Hepatocyte (in vitro differentiated cells): Measurements from ENCODE around the gene SLC22A31. TPM values are rescaled to one million over a fixed set of nuclear protein-coding genes. Genes with fewer than 3 reads are reported as not detected.

Experiments
- DNase-seq: peaks from one replicate; pipeline ENCODE4 v3.0.0-alpha.2; 2016; ENCODE audit warnings: low spot score
- H2AFZ ChIP-seq: fragments of 200-600 bp; sonication (generic); 2 replicates; pipeline ENCODE4 v1.6.0; 2016; ENCODE audit warnings: antibody characterized with exemption, mild to moderate bottlenecking
- H3K27ac ChIP-seq: fragments of 200-600 bp; sonication (generic); 2 replicates; pipeline ENCODE4 v1.5.1; 2016; ENCODE audit warnings: mild to moderate bottlenecking
- H3K27me3 ChIP-seq: fragments of 200-600 bp; sonication (generic); 2 replicates; pipeline ENCODE4 v1.6.1; 2016
- H3K36me3 ChIP-seq: fragments of 200-600 bp; sonication (generic); replicated peaks from 2 replicates; pipeline ENCODE4 v1.5.1; 2016; ENCODE audit warnings: low read depth; ENCODE audit not compliant: insufficient read depth
- H3K4me1 ChIP-seq: fragments of 200-600 bp; sonication (generic); 2 replicates; pipeline ENCODE4 v1.5.1; 2016; ENCODE audit warnings: mild to moderate bottlenecking, moderate library complexity; ENCODE audit not compliant: insufficient read depth
- H3K4me2 ChIP-seq: fragments of 200-600 bp; sonication (generic); 2 replicates; pipeline ENCODE4 v1.6.0; 2016
- H3K4me3 ChIP-seq: fragments of 200-600 bp; sonication (generic); 2 replicates; pipeline ENCODE4 v1.5.1; 2016; ENCODE audit warnings: mild to moderate bottlenecking
- H3K79me2 ChIP-seq: fragments of 200-600 bp; sonication (generic); 2 replicates; pipeline ENCODE4 v1.6.0; 2017; ENCODE audit warnings: mild to moderate bottlenecking
- H3K9me2 ChIP-seq: fragments of 200-600 bp; sonication (generic); replicated peaks from 2 replicates; pipeline ENCODE4 v1.6.0; 2017; ENCODE audit warnings: mild to moderate bottlenecking; ENCODE audit not compliant: insufficient read depth
- H3K9me3 ChIP-seq: fragments of 200-600 bp; sonication (generic); 2 replicates; pipeline ENCODE4 v1.5.1; 2016; ENCODE audit warnings: low read depth, mild to moderate bottlenecking
- H4K20me1 ChIP-seq: fragments of 200-600 bp; sonication (generic); 2 replicates; pipeline ENCODE4 v1.6.0; 2016; ENCODE audit warnings: mild to moderate bottlenecking; ENCODE audit not compliant: insufficient read depth, poor library complexity, severe bottlenecking
- EZH2 ChIP-seq: fragments of 200-600 bp; sonication (generic); IDR thresholded peaks from 2 replicates; pipeline ENCODE4 v1.6.1; 2016; ENCODE audit warnings: antibody characterized with exemption, mild to moderate bottlenecking, borderline replicate concordance
- EZH2phosphoT487 ChIP-seq: fragments of 200-600 bp; sonication (generic); IDR thresholded peaks from one replicate; pipeline ENCODE4 v1.6.1; 2018; ENCODE audit warnings: antibody characterized with exemption, mild to moderate bottlenecking, low read depth, moderate library complexity; ENCODE audit not compliant: unreplicated experiment, severe bottlenecking
- WGBS: methylation state at CpG from one replicate; pipeline ENCODE4 v1.1.6; 2016; ENCODE audit warnings: low lambda C conversion rate; ENCODE audit errors: missing lambda C conversion rate; 5-methylcytosine and 5-hydroxymethylcytosine counted together
- polyA plus RNA-seq: library from polyadenylated mRNA; unstranded; fragments of >200 nt; fragmentation: Nextera tagmentation; extraction: Ambion mirVana; gene quantifications from 2 replicates; pipeline ENCODE4 v1.2.1, GENCODE V29; 2016
- total RNA-seq: library from RNA; depleted of rRNA; stranded (reverse); fragments of >200 nt; gene quantifications from 2 replicates; pipeline ENCODE4 v1.2.3, GENCODE V29; 2014
- TF ChIP-seq, protein P1 (sequence below): fragments of 200-600 bp; sonication (generic); IDR thresholded peaks from 2 replicates; pipeline ENCODE4 v1.5.1; 2016; ENCODE audit warnings: antibody characterized with exemption, mild to moderate bottlenecking; ENCODE audit not compliant: poor library complexity

The SLC22A31 gene
- total and polyA plus RNA-seq, 2 experiments from 2014 or later: 1.4 to 1.6 TPM

DNA sequence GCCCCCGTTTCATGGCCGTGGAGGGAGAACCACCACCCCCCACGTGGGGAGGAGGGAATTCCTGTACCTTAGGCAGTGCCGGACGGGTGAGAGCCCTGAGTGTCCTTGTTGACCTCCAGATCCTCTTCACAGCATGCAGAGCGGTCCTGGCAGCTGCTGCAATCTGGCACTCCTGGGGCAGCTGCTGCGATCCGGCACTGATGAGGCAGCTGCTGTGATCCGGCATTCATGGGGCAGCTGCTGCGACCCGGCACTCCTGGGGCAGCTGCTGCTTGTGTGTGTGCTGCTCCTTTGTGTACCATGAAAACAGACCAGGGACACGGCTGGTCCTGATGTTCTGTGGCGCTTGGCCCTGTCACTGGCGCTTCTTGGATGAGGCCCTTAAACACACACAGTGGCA is 29.9 kb upstream of the SLC22A31 start:
- H4K20me1 ChIP-seq: no peaks in the 10 kb centered on the region
- H3K4me3 ChIP-seq: no peak overlapping the region
- no peaks in the 10 kb centered on the region for H3K27me3 ChIP-seq
- no peaks in the 10 kb centered on the region for H3K4me1 ChIP-seq
- DNase-seq: no peak
- H3K9me2 ChIP-seq: no peaks in the 10 kb centered on the region
- H3K4me2 ChIP-seq: no peak overlapping the region
- no peaks in the 10 kb centered on the region for H3K79me2 ChIP-seq
- peaks cover 4% of the 10 kb centered on the region for H3K9me3 ChIP-seq
- H3K27ac ChIP-seq: no peak overlapping the region
- TF ChIP-seq EZH2 (no peak), EZH2phosphoT487 (no peak)
- TF ChIP-seq, protein P1, sequence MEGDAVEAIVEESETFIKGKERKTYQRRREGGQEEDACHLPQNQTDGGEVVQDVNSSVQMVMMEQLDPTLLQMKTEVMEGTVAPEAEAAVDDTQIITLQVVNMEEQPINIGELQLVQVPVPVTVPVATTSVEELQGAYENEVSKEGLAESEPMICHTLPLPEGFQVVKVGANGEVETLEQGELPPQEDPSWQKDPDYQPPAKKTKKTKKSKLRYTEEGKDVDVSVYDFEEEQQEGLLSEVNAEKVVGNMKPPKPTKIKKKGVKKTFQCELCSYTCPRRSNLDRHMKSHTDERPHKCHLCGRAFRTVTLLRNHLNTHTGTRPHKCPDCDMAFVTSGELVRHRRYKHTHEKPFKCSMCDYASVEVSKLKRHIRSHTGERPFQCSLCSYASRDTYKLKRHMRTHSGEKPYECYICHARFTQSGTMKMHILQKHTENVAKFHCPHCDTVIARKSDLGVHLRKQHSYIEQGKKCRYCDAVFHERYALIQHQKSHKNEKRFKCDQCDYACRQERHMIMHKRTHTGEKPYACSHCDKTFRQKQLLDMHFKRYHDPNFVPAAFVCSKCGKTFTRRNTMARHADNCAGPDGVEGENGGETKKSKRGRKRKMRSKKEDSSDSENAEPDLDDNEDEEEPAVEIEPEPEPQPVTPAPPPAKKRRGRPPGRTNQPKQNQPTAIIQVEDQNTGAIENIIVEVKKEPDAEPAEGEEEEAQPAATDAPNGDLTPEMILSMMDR: no peak
- H3K36me3 ChIP-seq: peaks cover 11% of the 10 kb centered on the region
- no peak overlapping the region for H2AFZ ChIP-seq
- 99% methylated on average over 14 of the region's 14 CpGs for WGBS

DNA sequence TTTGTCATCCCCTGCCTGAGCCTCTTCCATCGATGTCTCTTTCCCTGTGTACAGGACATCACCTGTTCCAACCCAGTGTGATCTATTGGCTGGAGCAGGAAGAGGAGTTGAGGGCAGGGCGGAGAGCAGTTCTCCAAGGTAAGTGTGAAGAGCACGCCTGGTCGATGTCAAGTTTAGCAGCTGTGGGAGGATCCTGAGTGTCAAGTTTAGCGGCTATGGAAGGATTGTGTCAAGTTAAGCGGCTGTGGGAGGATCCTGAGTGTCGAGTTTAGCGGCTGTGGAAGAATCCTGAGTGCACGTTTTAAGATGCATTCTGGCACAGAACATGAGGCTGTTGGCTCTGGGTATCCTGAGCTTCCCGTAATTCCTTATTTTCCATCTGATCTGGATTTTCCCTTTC is 24.3 kb upstream of the SLC22A31 start:
- H4K20me1 ChIP-seq: no peaks in the 10 kb centered on the region
- peaks cover 11% of the 10 kb centered on the region for H3K36me3 ChIP-seq
- H3K27ac ChIP-seq: no peak overlapping the region
- H3K4me2 ChIP-seq: no peak overlapping the region
- TF ChIP-seq EZH2 (no peak), EZH2phosphoT487 (no peak)
- TF ChIP-seq, protein P1: no peak
- no peaks in the 10 kb centered on the region for H3K4me1 ChIP-seq
- DNase-seq: no peak
- H3K79me2 ChIP-seq: peaks cover 2% of the 10 kb centered on the region
- no peaks in the 10 kb centered on the region for H3K27me3 ChIP-seq
- 96% methylated on average over 9 of the region's 10 CpGs for WGBS
- no peak overlapping the region for H3K4me3 ChIP-seq
- H3K9me3 ChIP-seq: peaks cover 4% of the 10 kb centered on the region
- no peak overlapping the region for H2AFZ ChIP-seq
- H3K9me2 ChIP-seq: no peaks in the 10 kb centered on the region

DNA sequence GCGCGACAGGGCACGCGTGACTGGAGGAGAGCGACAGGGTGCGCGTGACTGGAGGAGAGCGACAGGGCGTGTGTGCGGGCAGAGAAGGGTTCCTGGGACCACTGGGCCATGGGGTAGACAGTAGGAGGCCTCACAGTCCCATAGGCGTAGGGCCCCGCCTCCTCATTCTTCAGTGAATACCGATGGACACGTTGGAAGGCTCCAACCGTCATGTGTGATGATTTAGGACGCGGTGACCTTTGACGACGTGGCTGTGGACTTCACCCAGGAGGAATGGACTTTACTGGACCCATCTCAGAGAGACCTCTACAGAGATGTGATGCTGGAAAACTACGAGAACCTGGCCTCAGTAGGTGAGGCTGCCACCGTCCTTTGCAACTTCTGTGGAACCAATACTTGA is 22.6 kb upstream of the SLC22A31 start:
- H3K27me3 ChIP-seq: no peaks in the 10 kb centered on the region
- TF ChIP-seq EZH2 (no peak), EZH2phosphoT487 (no peak)
- TF ChIP-seq, protein P1: no peak
- H2AFZ ChIP-seq: no peak overlapping the region
- peaks cover 4% of the 10 kb centered on the region for H3K9me3 ChIP-seq
- peaks cover 18% of the 10 kb centered on the region for H3K79me2 ChIP-seq
- H3K4me3 ChIP-seq: no peak overlapping the region
- WGBS: over 99% methylated on average over 21 of the region's 21 CpGs
- no peaks in the 10 kb centered on the region for H3K4me1 ChIP-seq
- H4K20me1 ChIP-seq: no peaks in the 10 kb centered on the region
- no peaks in the 10 kb centered on the region for H3K9me2 ChIP-seq
- H3K27ac ChIP-seq: no peak overlapping the region
- peaks cover 5% of the 10 kb centered on the region for H3K36me3 ChIP-seq
- H3K4me2 ChIP-seq: no peak overlapping the region
- no peak for DNase-seq

DNA sequence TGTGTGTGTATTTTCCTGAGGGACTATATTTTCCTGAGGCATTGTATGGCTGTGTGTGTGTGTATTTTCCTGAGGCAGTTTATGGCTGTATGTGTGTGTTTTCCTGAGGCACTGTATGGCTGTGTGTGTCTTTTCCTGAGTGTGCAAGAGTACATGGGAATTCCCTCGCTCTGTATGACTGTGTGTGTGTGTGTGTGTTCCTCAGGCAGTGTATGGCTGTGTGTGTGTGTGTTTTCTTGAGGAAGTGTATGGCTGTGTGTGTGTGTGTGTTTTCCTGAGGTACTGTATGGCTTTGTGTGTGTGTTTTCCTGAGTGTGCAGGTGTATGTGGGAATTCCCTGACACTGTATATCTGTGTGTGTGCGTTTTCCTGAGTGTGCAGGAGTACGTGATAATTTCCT is 21.3 kb upstream of the SLC22A31 start:
- peaks cover 4% of the 10 kb centered on the region for H3K9me3 ChIP-seq
- TF ChIP-seq, protein P1: no peak
- TF ChIP-seq EZH2phosphoT487: no peak
- no peak for TF ChIP-seq EZH2
- no peak overlapping the region for H2AFZ ChIP-seq
- no peaks in the 10 kb centered on the region for H3K36me3 ChIP-seq
- H3K79me2 ChIP-seq: peaks cover 21% of the 10 kb centered on the region
- H4K20me1 ChIP-seq: no peaks in the 10 kb centered on the region
- WGBS: 100% methylated on average over 3 of the region's 3 CpGs
- no peak for DNase-seq
- H3K27ac ChIP-seq: no peak overlapping the region
- peaks cover 3% of the 10 kb centered on the region for H3K4me1 ChIP-seq
- H3K9me2 ChIP-seq: no peaks in the 10 kb centered on the region
- no peak overlapping the region for H3K4me2 ChIP-seq
- no peak overlapping the region for H3K4me3 ChIP-seq
- no peaks in the 10 kb centered on the region for H3K27me3 ChIP-seq
